ENCODE measurements around the gene REEP1. TPM values are rescaled to one million over a fixed set of nuclear protein-coding genes. Genes with fewer than 3 reads are reported as not detected.

REEP1 gene
- total and polyA plus RNA-seq, 2 of the 8 experiments (the other 6 are each of a cell fraction or from before 2014, with no cell fraction given), result 0.74 to 1.5 TPM

- Histone ChIP-seq H3K56ac (replicated peaks; ENCODE audit: insufficient read length, low read depth, low read length) (no peak overlapping the region), H4K8ac (ENCODE audit: extremely low read depth, insufficient read depth, low read length) (no peak overlapping the region), H2BK5ac (ENCODE audit: low read depth, low read length) (no peak overlapping the region), H3K79me1 (ENCODE audit: low read depth, low read length) (no peaks in the 10 kb centered on the region), H3K23ac (ENCODE audit: insufficient read length) (no peak overlapping the region), H3K18ac (ENCODE audit: extremely low read depth, low read length) (no peak overlapping the region), H3K4me3 (ENCODE audit: extremely low read depth in 1 of 4, insufficient read depth in 2 of 4, low read depth in 3 of 4, low read length in 4 of 4) (no peak overlapping the region), H4K91ac (replicated peaks; ENCODE audit: insufficient read length, low read length) (no peak overlapping the region), H3K14ac (ENCODE audit: insufficient read length) (no peak overlapping the region), H4K20me1 (replicated peaks in 1 of 2; ENCODE audit: control insufficient read depth in 1 of 2, insufficient read depth in 2 of 2, low read length in 2 of 2) (no peaks in the 10 kb centered on the region), H3K4me1 (replicated peaks in 1 of 4; ENCODE audit: control insufficient read depth in 3 of 4, insufficient read depth in 4 of 4, low read length in 3 of 4) (no peaks in the 10 kb centered on the region; a peak in 2 of 7 replicates), H3K27ac (ENCODE audit: low read depth, low read length) (no peak overlapping the region), H3K79me2 (ENCODE audit: control insufficient read depth in 1 of 2, insufficient read depth in 2 of 2, low read length in 2 of 2) (no peaks in the 10 kb centered on the region), H3K9ac (replicated peaks in 1 of 4; ENCODE audit: extremely low read depth in 1 of 4, low read depth in 3 of 4, low read length in 3 of 4) (no peak overlapping the region), H2BK15ac (ENCODE audit: low read length) (no peak overlapping the region), H2BK20ac (ENCODE audit: low read length) (no peak overlapping the region), H3K9me3 (ENCODE audit: insufficient read depth in 2 of 2, low read depth in 1 of 2, low read length in 1 of 2) (no peaks in the 10 kb centered on the region), H2BK12ac (ENCODE audit: low read depth, low read length) (no peak overlapping the region), H3K36me3 (ENCODE audit: control insufficient read depth in 2 of 4, insufficient read depth in 4 of 4, low read length in 3 of 4) (no peaks in the 10 kb centered on the region), H4K5ac (ENCODE audit: insufficient read length, low read depth, low read length) (no peak overlapping the region), H2BK120ac (replicated peaks; ENCODE audit: low read depth, low read length) (no peak overlapping the region), H3K23me2 (ENCODE audit: low read depth, low read length) (no peaks in the 10 kb centered on the region), H3K4me2 (ENCODE audit: insufficient read depth in 1 of 2, low read depth in 2 of 2, low read length in 2 of 2) (no peak overlapping the region), H3K4ac (replicated peaks; ENCODE audit: insufficient read length, low read depth, low read length) (no peak overlapping the region), H2AFZ (ENCODE audit: low read length) (no peak overlapping the region), H2AK5ac (ENCODE audit: low read depth, low read length) (no peak overlapping the region), H3K27me3 (replicated peaks in 1 of 4; ENCODE audit: control insufficient read depth in 3 of 4, extremely low read depth in 1 of 4, insufficient read depth in 3 of 4, low read length in 3 of 4) (no peaks in the 10 kb centered on the region)
- WGBS, 2 experiments (ENCODE audit: extremely low coverage in 1 of 2, insufficient coverage in 1 of 2, insufficient read length in 1 of 2, insufficient replicate concordance in 2 of 2, low coverage in 1 of 2, low lambda C conversion rate in 2 of 2, missing lambda C conversion rate in 1 of 2), result 84% methylated on average over 3 of the region's 3 CpGs; no CpG with 5 or more reads in 1 of the 2 experiments
- POLR2A ChIA-PET (ENCODE audit: partially characterized antibody), result no interaction called here
- TF ChIP-seq KDM4A (IDR thresholded peaks at IDR 0.05; ENCODE audit: low read depth, low read length, severe bottlenecking), result no peak
- no peak for TF ChIP-seq CHD1 (IDR thresholded peaks at IDR 0.05; ENCODE audit: low read depth, low read length)
- no peak for TF ChIP-seq CEBPB (IDR thresholded peaks at IDR 0.05; ENCODE audit: low read depth, low read length)
- TF ChIP-seq NRF1 (IDR thresholded peaks at IDR 0.05; ENCODE audit: low read depth, low read length), result no peak
- CTCF ChIA-PET (ENCODE audit: partially characterized antibody), result interaction anchor here (0.5 to 1.9 kb wide), 5 partner anchors 10 to 61 kb away, joined by 3 to 10 read pairs (median 5); no protein-coding TSS in a partner anchor
- FAIRE-seq, result no peak
- no peak for DNase-seq (ENCODE audit: low read depth in 1 of 2, low spot score in 2 of 2)
Observed at GRCh38 chr2:86234563-86235131, 102.8 kb downstream of the REEP1 start.

Measured in H1 (cell line).